ENCODE measurements around the gene GYS1. TPM values are rescaled to one million over a fixed set of nuclear protein-coding genes. Genes with fewer than 3 reads are reported as not detected.
"Not testable (repeated sequence)": the region's sequence is repeated elsewhere in the genome, so short reads cannot be mapped to it uniquely, and the experiment has no call there.

Gene GYS1
- total and polyA plus RNA-seq, 4 donors: 2.6 to 8.7 (median 6.3) TPM

DNA sequence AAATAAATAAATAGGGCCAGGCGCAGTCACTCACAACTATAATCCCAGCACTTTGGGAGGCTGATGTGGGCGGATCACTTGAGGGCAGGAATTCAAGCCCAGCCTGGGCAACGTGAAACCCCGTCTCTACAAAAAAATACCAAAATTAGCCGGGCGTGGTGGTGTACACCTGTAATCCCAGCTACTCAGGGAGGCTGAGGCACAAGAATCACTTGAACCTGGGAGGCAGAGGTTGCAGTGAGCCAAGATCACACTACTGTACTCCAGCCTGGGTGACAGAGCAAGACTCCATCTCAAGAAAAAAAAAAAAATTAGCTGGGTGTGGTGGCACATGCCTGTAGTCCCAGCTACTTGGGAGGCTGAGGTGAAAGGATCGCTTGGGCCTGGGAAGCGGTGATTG is 67.2 kb downstream of the GYS1 start:
- not testable (repeated sequence) for H3K27me3 ChIP-seq (ENCODE audit: control insufficient read depth in 4 of 4, insufficient read depth in 4 of 4, low read length in 3 of 4); H3K9ac ChIP-seq (ENCODE audit: low read depth in 1 of 2, low read length in 2 of 2); H3K4me3 ChIP-seq (ENCODE audit: low read depth in 1 of 3, low read length in 3 of 3); H3K4me1 ChIP-seq (ENCODE audit: control insufficient read depth in 4 of 4, insufficient read depth in 4 of 4, low read length in 3 of 4); H3K27ac ChIP-seq (ENCODE audit: low read depth in 1 of 2, low read length in 2 of 2); DNase-seq (ENCODE audit: low spot score); H3K9me3 ChIP-seq (ENCODE audit: control insufficient read depth in 4 of 4, low read length in 3 of 4)
- H3K36me3 ChIP-seq (ENCODE audit: control insufficient read depth in 4 of 4, insufficient read depth in 3 of 4, low read depth in 1 of 4, low read length in 3 of 4): peaks cover 3 to 19% (median 12%) of the 10 kb centered on the region in 4 donors
- 87% methylated on average over 8 of the region's 8 CpGs for WGBS

DNA sequence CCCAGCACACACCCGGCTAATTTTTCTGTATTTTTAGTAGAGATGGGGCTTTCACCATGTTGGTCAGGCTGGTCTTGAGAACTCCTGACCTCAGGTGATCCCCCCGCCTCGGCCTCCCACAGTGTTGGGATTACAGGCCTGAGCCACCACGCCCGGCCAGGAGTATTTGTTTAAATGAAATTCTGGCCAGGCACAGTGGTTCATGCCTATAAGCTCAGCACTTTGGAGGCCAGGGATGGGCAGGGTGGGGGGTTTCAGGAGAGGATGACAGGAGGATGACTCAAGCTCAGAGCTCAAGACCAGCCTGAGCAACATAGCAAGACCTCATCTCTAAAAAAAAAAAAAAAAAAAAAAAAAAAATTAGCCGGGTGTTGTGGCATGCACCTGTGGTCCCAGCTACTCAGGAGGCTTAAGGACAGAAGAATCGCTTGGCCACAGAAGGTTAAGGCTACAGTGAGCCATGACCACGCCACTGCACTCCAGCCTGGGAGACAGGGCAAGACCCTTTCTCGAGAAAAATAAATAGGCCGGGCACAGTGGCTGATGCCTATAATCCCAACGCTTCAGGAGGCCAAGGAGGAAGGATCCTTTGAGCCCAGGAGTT is 67.8 kb downstream of the GYS1 start:
- Histone ChIP-seq H3K27me3 (ENCODE audit: control insufficient read depth in 4 of 4, insufficient read depth in 4 of 4, low read length in 3 of 4) (no peaks in the 10 kb centered on the region), H3K27ac (ENCODE audit: low read depth in 1 of 2, low read length in 2 of 2) (no peak overlapping the region), H3K9me3 (ENCODE audit: control insufficient read depth in 4 of 4, low read length in 3 of 4) (no peaks in the 10 kb centered on the region), H3K36me3 (ENCODE audit: control insufficient read depth in 4 of 4, insufficient read depth in 3 of 4, low read depth in 1 of 4, low read length in 3 of 4) (peaks cover 3 to 22% (median 16%) of the 10 kb centered on the region in 4 donors), H3K4me1 (ENCODE audit: control insufficient read depth in 4 of 4, insufficient read depth in 4 of 4, low read length in 3 of 4) (no peaks in the 10 kb centered on the region), H3K9ac (ENCODE audit: low read depth in 1 of 2, low read length in 2 of 2) (no peak overlapping the region), H3K4me3 (ENCODE audit: low read depth in 1 of 3, low read length in 3 of 3) (no peak overlapping the region)
- no peak for DNase-seq (ENCODE audit: low spot score)
- TF ChIP-seq NR2F2 (IDR thresholded peaks at IDR 0.05) (no peak), YY1 (IDR thresholded peaks at IDR 0.05) (no peak), RXRA (IDR thresholded peaks at IDR 0.05) (no peak), MAX (IDR thresholded peaks at IDR 0.05) (no peak), HNF4A (conservative IDR thresholded peaks at IDR 0.05) (no peak), EGR1 (IDR thresholded peaks at IDR 0.05; ENCODE audit: low read depth in 2 of 2) (no peak), RAD21 (IDR thresholded peaks at IDR 0.05) (no peak), FOXA2 (IDR thresholded peaks at IDR 0.05) (no peak), JUND (IDR thresholded peaks at IDR 0.05) (no peak), GABPA (IDR thresholded peaks at IDR 0.05 in 1 of 2, conservative IDR thresholded peaks at IDR 0.05 in 1 of 2) (no peak), HNF4G (IDR thresholded peaks at IDR 0.05) (no peak), SP1 (IDR thresholded peaks at IDR 0.05) (no peak), TAF1 (conservative IDR thresholded peaks at IDR 0.05) (no peak), FOXA1 (IDR thresholded peaks at IDR 0.05) (no peak), ZBTB33 (IDR thresholded peaks at IDR 0.05) (no peak), REST (IDR thresholded peaks at IDR 0.05) (no peak)
- TF ChIP-seq, protein P1, sequence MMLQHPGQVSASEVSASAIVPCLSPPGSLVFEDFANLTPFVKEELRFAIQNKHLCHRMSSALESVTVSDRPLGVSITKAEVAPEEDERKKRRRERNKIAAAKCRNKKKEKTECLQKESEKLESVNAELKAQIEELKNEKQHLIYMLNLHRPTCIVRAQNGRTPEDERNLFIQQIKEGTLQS (IDR thresholded peaks at IDR 0.05): no peak
- TF ChIP-seq, protein P2, sequence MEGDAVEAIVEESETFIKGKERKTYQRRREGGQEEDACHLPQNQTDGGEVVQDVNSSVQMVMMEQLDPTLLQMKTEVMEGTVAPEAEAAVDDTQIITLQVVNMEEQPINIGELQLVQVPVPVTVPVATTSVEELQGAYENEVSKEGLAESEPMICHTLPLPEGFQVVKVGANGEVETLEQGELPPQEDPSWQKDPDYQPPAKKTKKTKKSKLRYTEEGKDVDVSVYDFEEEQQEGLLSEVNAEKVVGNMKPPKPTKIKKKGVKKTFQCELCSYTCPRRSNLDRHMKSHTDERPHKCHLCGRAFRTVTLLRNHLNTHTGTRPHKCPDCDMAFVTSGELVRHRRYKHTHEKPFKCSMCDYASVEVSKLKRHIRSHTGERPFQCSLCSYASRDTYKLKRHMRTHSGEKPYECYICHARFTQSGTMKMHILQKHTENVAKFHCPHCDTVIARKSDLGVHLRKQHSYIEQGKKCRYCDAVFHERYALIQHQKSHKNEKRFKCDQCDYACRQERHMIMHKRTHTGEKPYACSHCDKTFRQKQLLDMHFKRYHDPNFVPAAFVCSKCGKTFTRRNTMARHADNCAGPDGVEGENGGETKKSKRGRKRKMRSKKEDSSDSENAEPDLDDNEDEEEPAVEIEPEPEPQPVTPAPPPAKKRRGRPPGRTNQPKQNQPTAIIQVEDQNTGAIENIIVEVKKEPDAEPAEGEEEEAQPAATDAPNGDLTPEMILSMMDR (IDR thresholded peaks at IDR 0.05; ENCODE audit: low read depth, low read length, missing input control): no peak
- 80% methylated on average over 11 of the region's 11 CpGs for WGBS

Measured in liver (tissue), 9 donors.